ENCODE data around the gene SRSF3.
A peak's percentile ranks its signal among the peaks of the same experiment; 100 is the strongest.
"Not testable (repeated sequence)": the region's sequence is repeated elsewhere in the genome, so short reads cannot be mapped to it uniquely, and the experiment has no call there.

Gene SRSF3

GRCh38 chr6:36605143-36605542, 11.0 kb downstream of the SRSF3 start:
- DNase-seq (ENCODE audit: low read depth, low spot score) = no peak
- H3K36me3 ChIP-seq (ENCODE audit: insufficient read depth, low read length) = peaks cover 99% of the 10 kb centered on the region
- no peaks in the 10 kb centered on the region for H3K9me3 ChIP-seq (ENCODE audit: low read depth, low read length)
- H3K27ac ChIP-seq = peak overlapping the region; percentile 40
- TF ChIP-seq EZH2 (IDR thresholded peaks at IDR 0.05) (no peak), FOXP2 (optimal IDR thresholded peaks at IDR 0.05; ENCODE audit: control extremely low read depth, extremely low read length, insufficient read depth) (no peak), POLR2AphosphoS5 (IDR thresholded peaks at IDR 0.05; ENCODE audit: borderline replicate concordance, low read depth, low read length) (no peak; the same call in 1 of the 2 replicates)
- H3K9ac ChIP-seq (ENCODE audit: insufficient read length) = no peak overlapping the region
- no peak overlapping the region for H3K4me3 ChIP-seq

DNA sequence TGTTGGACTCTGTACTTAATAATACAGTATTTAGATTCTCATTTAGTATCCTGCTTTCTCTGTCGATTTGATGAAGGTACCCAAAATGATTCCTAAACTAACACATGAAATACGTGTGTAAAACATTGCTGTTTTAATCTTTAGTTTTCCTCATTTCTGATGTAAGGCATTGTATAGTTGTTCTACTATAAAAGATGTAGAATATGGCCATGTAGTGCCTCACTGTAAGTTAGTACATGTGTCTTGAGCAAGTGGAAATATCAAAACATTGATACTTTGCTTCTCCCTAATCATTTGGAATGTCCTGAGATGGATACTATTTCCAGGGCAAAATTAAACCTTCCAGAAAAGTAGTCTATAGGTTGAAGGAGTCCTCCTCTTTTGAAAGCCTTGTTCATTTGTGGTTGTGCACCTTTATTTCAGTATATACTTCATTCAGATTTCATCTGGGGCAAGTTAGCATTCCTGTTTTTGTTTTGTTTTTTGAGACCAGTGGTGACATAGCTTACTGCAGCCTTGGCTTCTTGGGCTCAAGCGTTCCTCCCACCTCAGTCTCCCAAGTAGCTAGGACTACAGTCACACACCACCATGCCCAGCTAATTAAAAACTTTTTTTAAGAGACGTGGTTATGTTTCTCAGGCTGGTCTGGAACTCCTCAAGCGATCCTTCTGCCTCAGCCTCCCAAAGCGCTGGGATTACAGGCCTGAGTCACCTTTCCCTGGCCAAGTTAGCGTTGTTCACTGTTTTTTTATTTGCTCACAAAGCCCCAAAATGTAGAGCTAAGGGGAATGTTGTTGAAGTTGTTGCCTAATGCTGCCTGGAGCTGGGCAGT, 11.6 kb downstream of the SRSF3 start:
- Histone ChIP-seq H3K27ac (peak overlapping the region; percentile 40), H3K4me3 (no peak overlapping the region), H3K9ac (ENCODE audit: insufficient read length) (no peak overlapping the region), H3K9me3 (ENCODE audit: low read depth, low read length) (no peaks in the 10 kb centered on the region), H3K36me3 (ENCODE audit: insufficient read depth, low read length) (peaks cover 99% of the 10 kb centered on the region)
- TF ChIP-seq EZH2 (IDR thresholded peaks at IDR 0.05) (no peak), FOXP2 (optimal IDR thresholded peaks at IDR 0.05; ENCODE audit: control extremely low read depth, extremely low read length, insufficient read depth) (no peak), POLR2AphosphoS5 (IDR thresholded peaks at IDR 0.05; ENCODE audit: borderline replicate concordance, low read depth, low read length) (no peak; the same call in 1 of the 2 replicates)
- DNase-seq (ENCODE audit: low read depth, low spot score) = no peak

DNA sequence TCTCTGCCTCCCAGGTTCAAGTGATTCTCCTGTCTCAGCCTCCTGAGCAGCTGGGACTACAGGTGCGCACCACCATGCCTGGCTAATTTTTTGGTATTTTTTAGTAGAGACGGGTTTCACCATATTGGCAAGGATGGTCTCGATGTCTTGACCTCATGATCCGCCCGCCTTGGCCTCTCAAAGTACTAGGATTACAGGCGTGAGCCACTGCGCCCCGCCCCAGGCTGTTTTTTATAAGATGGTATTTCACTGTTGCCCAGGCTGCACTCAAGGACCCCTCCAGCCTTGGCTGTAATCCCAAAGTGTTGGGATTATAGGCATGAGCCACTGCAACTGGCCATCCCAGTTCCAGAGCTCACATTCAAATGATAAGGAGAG, 13.1 kb downstream of the SRSF3 start:
- not testable (repeated sequence) for H3K9ac ChIP-seq (ENCODE audit: insufficient read length); H3K4me3 ChIP-seq; H3K9me3 ChIP-seq (ENCODE audit: low read depth, low read length); DNase-seq (ENCODE audit: low read depth, low spot score)
- peaks cover 99% of the 10 kb centered on the region for H3K36me3 ChIP-seq (ENCODE audit: insufficient read depth, low read length)
- peak overlapping the region; percentile 10 for H3K27ac ChIP-seq

GRCh38 chr6:36607683-36608386, 13.7 kb downstream of the SRSF3 start:
- peaks cover 98% of the 10 kb centered on the region for H3K36me3 ChIP-seq (ENCODE audit: insufficient read depth, low read length)
- DNase-seq (ENCODE audit: low read depth, low spot score) = no peak
- H3K4me3 ChIP-seq = no peak overlapping the region
- TF ChIP-seq POLR2AphosphoS5 (IDR thresholded peaks at IDR 0.05; ENCODE audit: borderline replicate concordance, low read depth, low read length) (no peak), EZH2 (IDR thresholded peaks at IDR 0.05) (no peak), FOXP2 (optimal IDR thresholded peaks at IDR 0.05; ENCODE audit: control extremely low read depth, extremely low read length, insufficient read depth) (no peak)
- H3K9me3 ChIP-seq (ENCODE audit: low read depth, low read length) = no peaks in the 10 kb centered on the region
- peak overlapping the region; percentile 59 for H3K27ac ChIP-seq
- H3K9ac ChIP-seq (ENCODE audit: insufficient read length) = no peak overlapping the region

- no peak for DNase-seq (ENCODE audit: low read depth, low spot score)
- TF ChIP-seq POLR2AphosphoS5 (IDR thresholded peaks at IDR 0.05; ENCODE audit: borderline replicate concordance, low read depth, low read length) = peak; percentile 30; the same call in 1 of the 2 replicates
- no peak for TF ChIP-seq EZH2 (IDR thresholded peaks at IDR 0.05)
- Histone ChIP-seq H3K9me3 (ENCODE audit: low read depth, low read length) (no peaks in the 10 kb centered on the region), H3K9ac (ENCODE audit: insufficient read length) (no peak overlapping the region), H3K4me3 (no peak overlapping the region), H3K27ac (peak overlapping the region; percentile 79), H3K36me3 (ENCODE audit: insufficient read depth, low read length) (peaks cover 92% of the 10 kb centered on the region)
These were observed 14.8 kb downstream of the SRSF3 start for GRCh38 chr6:36608788-36609563.

GRCh38 chr6:36609582-36609981, 15.4 kb downstream of the SRSF3 start:
- DNase-seq (ENCODE audit: low read depth, low spot score) = no peak
- no peak overlapping the region for H3K9ac ChIP-seq (ENCODE audit: insufficient read length)
- no peak overlapping the region for H3K4me3 ChIP-seq
- no peaks in the 10 kb centered on the region for H3K9me3 ChIP-seq (ENCODE audit: low read depth, low read length)
- peak overlapping the region; percentile 79 for H3K27ac ChIP-seq
- H3K36me3 ChIP-seq (ENCODE audit: insufficient read depth, low read length) = peaks cover 86% of the 10 kb centered on the region
- no peak for TF ChIP-seq EZH2 (IDR thresholded peaks at IDR 0.05)
- TF ChIP-seq POLR2AphosphoS5 (IDR thresholded peaks at IDR 0.05; ENCODE audit: borderline replicate concordance, low read depth, low read length) = peak; percentile 35; the same call in 1 of the 2 replicates
- no peak for TF ChIP-seq FOXP2 (optimal IDR thresholded peaks at IDR 0.05; ENCODE audit: control extremely low read depth, extremely low read length, insufficient read depth)

- Histone ChIP-seq H3K9me3 (ENCODE audit: low read depth, low read length) (no peaks in the 10 kb centered on the region), H3K36me3 (ENCODE audit: insufficient read depth, low read length) (peaks cover 79% of the 10 kb centered on the region), H3K9ac (ENCODE audit: insufficient read length) (no peak overlapping the region), H3K4me3 (no peak overlapping the region), H3K27ac (peak overlapping the region; percentile 79)
- TF ChIP-seq EZH2 (IDR thresholded peaks at IDR 0.05) (no peak), POLR2AphosphoS5 (IDR thresholded peaks at IDR 0.05; ENCODE audit: borderline replicate concordance, low read depth, low read length) (peak; percentile 2; the same call in 1 of the 2 replicates)
- DNase-seq (ENCODE audit: low read depth, low spot score) = no peak
These were observed 16.1 kb downstream of the SRSF3 start for GRCh38 chr6:36610041-36610955.
